HepG2 (cell line): ENCODE data around the gene AHNAK. TPM values are rescaled to one million over a fixed set of nuclear protein-coding genes. Genes with fewer than 3 reads are reported as not detected.

ENCODE experiments used
- ATAC-seq: fragments of 200-7000 bp; cut with Tn5 transposase; 3 replicates; pipeline ENCODE4 v1.9.1; 2020; ENCODE audit warnings: mild to moderate bottlenecking, moderate library complexity
- BruUV-seq: library from RNA; stranded (reverse); fragments of 400-500 nt; replicated peaks from 2 replicates; lab custom pipeline; 2021; lab: Mats Ljungman, UMichigan
- CTCF ChIA-PET: fragments of 300-600 bp; formaldehyde crosslinking; extraction: SDS; loops from one replicate; lab custom pipeline; 2021; ENCODE audit warnings: low total read pairs, inconsistent platforms, low intra/inter-chr PET ratio; lab: Yijun Ruan, JAX
- POLR2A ChIA-PET: fragments of 350-600 bp; sonication (Branson Sonifier 250); formaldehyde crosslinking; loops from one replicate; lab custom pipeline; 2020; ENCODE audit warnings: antibody characterized with exemption, inconsistent platforms; lab: Yijun Ruan, JAX
- DNase-seq: peaks from one replicate; pipeline ENCODE4 v3.0.0-alpha.2; 2015; ENCODE audit warnings: low spot score
- FAIRE-seq: peaks from 3 replicates; lab custom pipeline; 2011; peaks lifted over from hg19 to GRCh38; lab: Jason Lieb, UNC
- H2AFZ ChIP-seq: one replicate; pipeline ENCODE4 v1.6.1; 2011; ENCODE audit warnings: low read length, inconsistent platforms
- H3K27ac ChIP-seq: fragments of 300-600 bp; 3 replicates; pipeline ENCODE4 v1.8.0; 2011; ENCODE audit warnings: mixed run types, mild to moderate bottlenecking, mixed read lengths, low read length, inconsistent platforms; ENCODE audit not compliant: insufficient read depth; ENCODE audit errors: extremely low read length
- H3K27me3 ChIP-seq, 2 experiments: fragments of 200-600 bp in 1 of 2; 2 replicates in 1 of 2; 3 replicates in 1 of 2; pipeline versions ENCODE4 v1.6.0 to v1.8.0; 2011; ENCODE audit warnings: low read length in 2 of 2, mild to moderate bottlenecking in 2 of 2, moderate library complexity in 2 of 2, inconsistent platforms in 1 of 2; ENCODE audit not compliant: insufficient read depth in 2 of 2, control insufficient read depth in 1 of 2
- H3K36me3 ChIP-seq, 2 experiments: fragments of 200-600 bp in 1 of 2; replicated peaks in 1 of 2; 2 replicates in 1 of 2; 3 replicates in 1 of 2; pipeline versions ENCODE4 v1.5.1 to v1.8.0; 2011; ENCODE audit warnings: low read length in 2 of 2, inconsistent platforms in 1 of 2; ENCODE audit not compliant: insufficient read depth in 2 of 2, control insufficient read depth in 1 of 2
- H3K4me1 ChIP-seq: 2 replicates; pipeline ENCODE4 v1.5.1; 2012; ENCODE audit warnings: low read length, inconsistent platforms; ENCODE audit not compliant: insufficient read depth
- H3K4me2 ChIP-seq: 2 replicates; pipeline ENCODE4 v1.6.0; 2011; ENCODE audit warnings: low read depth, low read length, inconsistent platforms
- H3K4me3 ChIP-seq, 3 experiments: fragments of 200-600 bp in 1 of 3; sonication (generic), shearing (Covaris generic) in 1 of 3; replicated peaks in 1 of 3; 2 replicates each; pipeline ENCODE4 v1.5.1; 2011 to 2016; ENCODE audit warnings: low read length in 3 of 3, inconsistent platforms in 2 of 3, low read depth in 2 of 3, mild to moderate bottlenecking in 2 of 3, control low read depth in 1 of 3, mixed read lengths in 1 of 3; ENCODE audit not compliant: insufficient read depth in 1 of 3
- H3K79me2 ChIP-seq: one replicate; pipeline ENCODE4 v1.6.1; 2011; ENCODE audit warnings: low read length, inconsistent platforms; ENCODE audit not compliant: insufficient read depth
- H3K9ac ChIP-seq: 2 replicates; pipeline ENCODE4 v1.6.0; 2011; ENCODE audit warnings: mild to moderate bottlenecking, low read depth, low read length, inconsistent platforms; ENCODE audit not compliant: insufficient read depth
- H3K9me3 ChIP-seq: 2 replicates; pipeline ENCODE4 v1.5.1; 2012; ENCODE audit warnings: mild to moderate bottlenecking, low read length
- H4K20me1 ChIP-seq: 2 replicates; pipeline ENCODE4 v1.6.0; 2011; ENCODE audit warnings: inconsistent platforms, mild to moderate bottlenecking, low read length, moderate library complexity; ENCODE audit not compliant: insufficient read depth
- FOXA1 ChIP-seq, 2 experiments: fragments of 450-650 bp in 1 of 2; sonication (generic) in 1 of 2; formaldehyde crosslinking in 1 of 2; IDR thresholded peaks; 2 replicates each; pipeline versions ENCODE4 v1.4.0 to v1.6.1; 2016 to 2020; ENCODE audit warnings: missing genetic modification reagents in 1 of 2
- RARG ChIP-seq: sonication (generic); formaldehyde crosslinking; IDR thresholded peaks from 2 replicates; pipeline ENCODE4 v1.4.0; 2020; ENCODE audit warnings: low read depth, mild to moderate bottlenecking, missing genetic modification reagents
- ZMYM3 ChIP-seq: sonication (generic); formaldehyde crosslinking; IDR thresholded peaks from 2 replicates; pipeline ENCODE4 v1.5.1; 2020; ENCODE audit warnings: mild to moderate bottlenecking, missing genetic modification reagents
- ZNF7 ChIP-seq: IDR thresholded peaks from 2 replicates; pipeline ENCODE4 v1.6.1; 2016; ENCODE audit warnings: missing biosample characterization, missing genetic modification reagents
- ZNF770 ChIP-seq: sonication (generic); formaldehyde crosslinking; IDR thresholded peaks from 2 replicates; pipeline ENCODE4 v1.5.0; 2020; ENCODE audit warnings: mild to moderate bottlenecking, missing genetic modification reagents
- WGBS: methylation state at CpG from one replicate; pipeline ENCODE4 v1.1.6; 2017; ENCODE audit warnings: low lambda C conversion rate; 5-methylcytosine and 5-hydroxymethylcytosine counted together
- in situ Hi-C: cut with HindIII; loops from 2 replicates; pipeline ENCODE4 v1.10.0; 2017; ENCODE audit warnings: low pct_unique_long_range_greater_than_20kb; ENCODE audit not compliant: extremely low pct_ligation_motif_present
- intact Hi-C: fragments of 100-400 bp; cut with micrococcal nuclease; formaldehyde crosslinking; loops from one replicate; pipeline ENCODE4 v1.10.0; 2022; ENCODE audit not compliant: unreplicated experiment
- polyA plus RNA-seq, 8 experiments: library from polyadenylated mRNA; depleted of rRNA in 3 of 8; stranded (reverse) in 7 of 8; unstranded in 1 of 8; fragments of >200 nt; fragmentation: Illumina TruSeq in 4 of 8; extraction: Trizol in 4 of 8; gene quantifications; 2 replicates each; pipeline versions ENCODE4 v1.2.1 to v1.2.3, GENCODE V29; 2011 to 2016; ENCODE audit warnings: low read depth in 4 of 8, missing spikeins in 1 of 8, mixed read lengths in 1 of 8; ENCODE audit not compliant: insufficient read depth in 1 of 8
- total RNA-seq, 5 experiments: library from RNA; depleted of rRNA; stranded (reverse); fragments of >200 nt; fragmentation: Illumina TruSeq; extraction: Trizol; gene quantifications; 2 replicates each; pipeline ENCODE4 v1.2.3, GENCODE V29; 2016; ENCODE audit warnings: low read depth in 1 of 5

AHNAK gene
- total and polyA plus RNA-seq, 2 of the 13 experiments (the other 11 are each of a cell fraction or from before 2014, with no cell fraction given): 23.4 to 25.0 TPM

- DNase-seq: no peak
- no peaks in the 10 kb centered on the region for H3K79me2 ChIP-seq
- no peak for TF ChIP-seq RARG
- peak; percentile 69; the same call in 1 of the 2 replicates for TF ChIP-seq ZNF770
- 0 out of 2 replicates have a peak, but pooled peaks have one; percentile 8 for TF ChIP-seq ZMYM3
- peak; percentile 88 for TF ChIP-seq ZNF7
- no peak for TF ChIP-seq FOXA1 (IDR thresholded peaks at IDR 0.05)
- no peak for TF ChIP-seq FOXA1 (CRISPR knock-in tag; IDR thresholded peaks at IDR 0.05)
- TF ChIP-seq, all 625 proteins: peak for 3
- no peak overlapping the region for H3K4me3 ChIP-seq
- POLR2A ChIA-PET: no interaction called here
- H3K4me1 ChIP-seq: peaks cover 74% of the 10 kb centered on the region
- H4K20me1 ChIP-seq: no peaks in the 10 kb centered on the region
- 36% methylated on average over 1 of the region's 1 CpG for WGBS
- H3K27ac ChIP-seq: no peak overlapping the region
- BruUV-seq: no TSS peak
- H3K9ac ChIP-seq: no peak overlapping the region
- no peak overlapping the region for H3K4me2 ChIP-seq
- no peaks in the 10 kb centered on the region for H3K9me3 ChIP-seq
- no peak overlapping the region for H2AFZ ChIP-seq
- in situ Hi-C loops: no loop called here
- no peak for FAIRE-seq
- CTCF ChIA-PET: no interaction called here
- H3K36me3 ChIP-seq: no peaks in the 10 kb centered on the region
- no peaks in the 10 kb centered on the region for H3K27me3 ChIP-seq
- ATAC-seq: no peak
- intact Hi-C loops: no loop called here
Measured at GRCh38 chr11:62437616-62438015, 109.0 kb downstream of the AHNAK start.
